Measurements from ENCODE around the gene SKAP1.

SKAP1 gene

DNA sequence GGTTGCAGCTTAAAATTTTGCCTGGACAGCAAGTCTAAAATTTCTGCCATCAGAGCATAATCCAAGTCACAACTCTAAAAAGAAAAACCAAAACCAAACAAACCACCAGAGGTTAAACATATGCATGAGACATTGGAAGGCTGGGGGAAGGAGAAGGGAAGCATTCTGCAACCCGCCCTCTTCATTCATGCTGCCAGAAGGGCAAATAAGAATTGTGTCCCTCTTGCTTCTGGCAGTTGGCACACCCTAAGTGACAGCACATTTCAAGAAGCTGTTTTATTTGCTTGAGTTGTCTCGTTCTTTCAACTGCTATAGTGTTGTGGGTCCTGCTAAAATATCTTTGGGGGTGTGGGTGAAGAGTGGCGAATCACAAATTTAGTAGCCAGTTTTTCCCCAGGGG is 99.6 kb downstream of the SKAP1 start:
- H3K79me2 ChIP-seq (ENCODE audit: insufficient read depth, low read length), result no peaks in the 10 kb centered on the region
- no peak overlapping the region for H3K4me3 ChIP-seq (ENCODE audit: insufficient read depth, low read length, poor library complexity, severe bottlenecking)
- H3K9me3 ChIP-seq (ENCODE audit: insufficient read depth, low read length), result no peaks in the 10 kb centered on the region
- no peak overlapping the region for H2AFZ ChIP-seq (ENCODE audit: low read depth, low read length, severe bottlenecking)
- no peak overlapping the region for H3K27ac ChIP-seq (ENCODE audit: low read depth, low read length)
- H3K4me2 ChIP-seq (ENCODE audit: low read depth, low read length, poor library complexity, severe bottlenecking), result no peak overlapping the region
- H3F3A ChIP-seq (ENCODE audit: insufficient read depth), result no peaks in the 10 kb centered on the region
- TF ChIP-seq, protein P1, sequence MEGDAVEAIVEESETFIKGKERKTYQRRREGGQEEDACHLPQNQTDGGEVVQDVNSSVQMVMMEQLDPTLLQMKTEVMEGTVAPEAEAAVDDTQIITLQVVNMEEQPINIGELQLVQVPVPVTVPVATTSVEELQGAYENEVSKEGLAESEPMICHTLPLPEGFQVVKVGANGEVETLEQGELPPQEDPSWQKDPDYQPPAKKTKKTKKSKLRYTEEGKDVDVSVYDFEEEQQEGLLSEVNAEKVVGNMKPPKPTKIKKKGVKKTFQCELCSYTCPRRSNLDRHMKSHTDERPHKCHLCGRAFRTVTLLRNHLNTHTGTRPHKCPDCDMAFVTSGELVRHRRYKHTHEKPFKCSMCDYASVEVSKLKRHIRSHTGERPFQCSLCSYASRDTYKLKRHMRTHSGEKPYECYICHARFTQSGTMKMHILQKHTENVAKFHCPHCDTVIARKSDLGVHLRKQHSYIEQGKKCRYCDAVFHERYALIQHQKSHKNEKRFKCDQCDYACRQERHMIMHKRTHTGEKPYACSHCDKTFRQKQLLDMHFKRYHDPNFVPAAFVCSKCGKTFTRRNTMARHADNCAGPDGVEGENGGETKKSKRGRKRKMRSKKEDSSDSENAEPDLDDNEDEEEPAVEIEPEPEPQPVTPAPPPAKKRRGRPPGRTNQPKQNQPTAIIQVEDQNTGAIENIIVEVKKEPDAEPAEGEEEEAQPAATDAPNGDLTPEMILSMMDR (IDR thresholded peaks at IDR 0.05; ENCODE audit: insufficient read depth, low read length, poor library complexity, severe bottlenecking), result no peak
- no peak for TF ChIP-seq EZH2phosphoT487 (conservative IDR thresholded peaks at IDR 0.05; ENCODE audit: low read length)
- H3K9ac ChIP-seq (ENCODE audit: low read length), result no peak overlapping the region
- no peaks in the 10 kb centered on the region for H3K9me2 ChIP-seq (replicated peaks; ENCODE audit: insufficient read depth, low read length)
- no peaks in the 10 kb centered on the region for H4K20me1 ChIP-seq (ENCODE audit: low read depth, low read length)
- no peaks in the 10 kb centered on the region for H3K27me3 ChIP-seq (ENCODE audit: low read length)
- no peaks in the 10 kb centered on the region for H3K36me3 ChIP-seq (ENCODE audit: low read length)

DNA sequence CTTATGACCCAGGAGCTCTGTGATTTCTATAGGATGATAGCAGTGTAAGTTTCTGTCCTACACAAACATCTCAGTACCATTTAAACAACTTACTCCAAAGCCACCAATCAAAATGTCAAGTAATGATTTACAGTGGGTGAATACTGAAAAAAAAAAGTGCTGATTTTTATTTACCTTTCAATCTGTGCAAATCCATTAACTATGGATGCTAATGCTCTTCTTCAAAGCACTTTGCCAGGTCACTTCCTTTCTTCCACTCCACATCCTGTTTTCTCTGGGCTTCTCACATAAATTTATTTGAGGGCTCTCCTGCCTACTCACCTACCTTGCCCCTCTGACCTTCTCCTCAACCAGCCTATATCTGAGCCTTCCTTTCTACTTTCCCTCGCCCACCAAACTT is 101.6 kb downstream of the SKAP1 start:
- H4K20me1 ChIP-seq (ENCODE audit: low read depth, low read length), result no peaks in the 10 kb centered on the region
- H3F3A ChIP-seq (ENCODE audit: insufficient read depth), result no peaks in the 10 kb centered on the region
- no peak overlapping the region for H2AFZ ChIP-seq (ENCODE audit: low read depth, low read length, severe bottlenecking)
- H3K9me2 ChIP-seq (replicated peaks; ENCODE audit: insufficient read depth, low read length), result no peaks in the 10 kb centered on the region
- no peaks in the 10 kb centered on the region for H3K27me3 ChIP-seq (ENCODE audit: low read length)
- no peaks in the 10 kb centered on the region for H3K9me3 ChIP-seq (ENCODE audit: insufficient read depth, low read length)
- H3K9ac ChIP-seq (ENCODE audit: low read length), result no peak overlapping the region
- no peak overlapping the region for H3K4me2 ChIP-seq (ENCODE audit: low read depth, low read length, poor library complexity, severe bottlenecking)
- H3K79me2 ChIP-seq (ENCODE audit: insufficient read depth, low read length), result no peaks in the 10 kb centered on the region
- TF ChIP-seq, protein P1 (IDR thresholded peaks at IDR 0.05; ENCODE audit: insufficient read depth, low read length, poor library complexity, severe bottlenecking), result no peak
- TF ChIP-seq EZH2phosphoT487 (conservative IDR thresholded peaks at IDR 0.05; ENCODE audit: low read length), result no peak
- H3K27ac ChIP-seq (ENCODE audit: low read depth, low read length), result no peak overlapping the region
- no peaks in the 10 kb centered on the region for H3K36me3 ChIP-seq (ENCODE audit: low read length)
- no peak overlapping the region for H3K4me3 ChIP-seq (ENCODE audit: insufficient read depth, low read length, poor library complexity, severe bottlenecking)

DNA sequence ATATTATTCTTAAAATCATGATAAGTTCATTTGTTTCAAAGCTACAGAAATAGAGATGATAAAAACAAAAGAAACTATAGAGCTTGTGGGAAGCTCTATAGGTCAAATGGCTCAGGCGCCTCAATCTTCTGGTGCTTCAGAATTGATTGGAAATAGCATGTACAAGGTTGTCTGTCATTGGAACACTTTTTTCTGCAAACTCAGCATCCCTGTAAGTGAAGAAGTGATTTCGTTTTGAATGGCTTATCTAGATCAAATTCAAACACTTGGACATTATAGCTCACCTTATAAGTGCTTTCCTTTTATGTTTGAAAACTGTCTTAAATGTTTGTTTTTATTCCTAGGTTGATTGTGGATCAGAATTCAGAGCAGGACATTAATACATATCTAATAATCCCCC is 103.7 kb downstream of the SKAP1 start:
- Histone ChIP-seq H3K4me3 (ENCODE audit: insufficient read depth, low read length, poor library complexity, severe bottlenecking) (no peak overlapping the region), H3F3A (ENCODE audit: insufficient read depth) (no peaks in the 10 kb centered on the region), H3K27me3 (ENCODE audit: low read length) (no peaks in the 10 kb centered on the region; the same call in 1 of the 2 replicates), H3K79me2 (ENCODE audit: insufficient read depth, low read length) (no peaks in the 10 kb centered on the region), H3K9me3 (ENCODE audit: insufficient read depth, low read length) (no peaks in the 10 kb centered on the region), H3K36me3 (ENCODE audit: low read length) (no peaks in the 10 kb centered on the region), H3K27ac (ENCODE audit: low read depth, low read length) (no peak overlapping the region), H3K9me2 (replicated peaks; ENCODE audit: insufficient read depth, low read length) (no peaks in the 10 kb centered on the region), H2AFZ (ENCODE audit: low read depth, low read length, severe bottlenecking) (no peak overlapping the region), H3K9ac (ENCODE audit: low read length) (no peak overlapping the region), H3K4me2 (ENCODE audit: low read depth, low read length, poor library complexity, severe bottlenecking) (no peak overlapping the region), H4K20me1 (ENCODE audit: low read depth, low read length) (no peaks in the 10 kb centered on the region)
- no peak for TF ChIP-seq EZH2phosphoT487 (conservative IDR thresholded peaks at IDR 0.05; ENCODE audit: low read length)
- TF ChIP-seq, protein P1 (IDR thresholded peaks at IDR 0.05; ENCODE audit: insufficient read depth, low read length, poor library complexity, severe bottlenecking), result no peak

Data from SU-DHL-6 (cell line).